ENCODE measurements around the gene SINHCAF. TPM values are rescaled to one million over a fixed set of nuclear protein-coding genes. Genes with fewer than 3 reads are reported as not detected.
A peak's percentile ranks its signal among the peaks of the same experiment; 100 is the strongest.

SINHCAF gene
- total and polyA plus RNA-seq, 8 donors, result 9.0 to 43.1 (median 21.2) TPM

GRCh38 chr12:31234955-31235867, 90.7 kb downstream of the SINHCAF start:
- no peak overlapping the region for H3K4me3 ChIP-seq
- no peaks in the 10 kb centered on the region for H3K27me3 ChIP-seq
- ATAC-seq (peak; percentile 87 to 97 (median 94)), DNase-seq (peak in 5 of 6 donors; percentile 44 to 75 (median 70)), FAIRE-seq (no peak)
- no peaks in the 10 kb centered on the region for H3K9me3 ChIP-seq
- WGBS, 2 donors, result 25 to 27% methylated on average over 12 of the region's 12 CpGs
- intact Hi-C loops (cut with DNase I), result loop anchor here in 1 of 3 donors (5.0 kb wide), 1 partner anchor 118 kb away; no protein-coding TSS in a partner anchor
- H3K36me3 ChIP-seq, result no peaks in the 10 kb centered on the region
- TF ChIP-seq CTCF (IDR thresholded peaks at IDR 0.05), result peak; percentile 64 to 80 (median 72)
- H3K27ac ChIP-seq, result peak overlapping the region in 1 of 4 donors; percentile 8
- H3K4me1 ChIP-seq, result peaks cover 0 to 3% (median 0%) of the 10 kb centered on the region in 3 donors

- intact Hi-C loops (cut with DNase I), result no loop called here
- ATAC-seq, result no peak
- H3K9me3 ChIP-seq, result no peaks in the 10 kb centered on the region
- peak in 1 of 6 donors; percentile 20 for DNase-seq
- H3K27ac ChIP-seq, result no peak overlapping the region
- no peaks in the 10 kb centered on the region for H3K27me3 ChIP-seq
- WGBS, 2 donors, result 72 to 76% methylated on average over 14 of the region's 14 CpGs
- no peak for FAIRE-seq
- H3K4me3 ChIP-seq, result no peak overlapping the region
- no peaks in the 10 kb centered on the region for H3K36me3 ChIP-seq
- H3K4me1 ChIP-seq, result peaks cover 0 to 9% (median 5%) of the 10 kb centered on the region in 3 donors
- TF ChIP-seq CTCF (IDR thresholded peaks at IDR 0.05), result no peak
Measured at GRCh38 chr12:31234053-31234840, 91.7 kb downstream of the SINHCAF start.

- H3K27ac ChIP-seq, result no peak overlapping the region
- 62 to 70% methylated on average over 5 of the region's 5 CpGs for WGBS, 2 donors
- H3K9me3 ChIP-seq, result no peaks in the 10 kb centered on the region
- H3K27me3 ChIP-seq, result no peaks in the 10 kb centered on the region
- ATAC-seq, result no peak
- intact Hi-C loops (cut with DNase I), result no loop called here
- no peak for FAIRE-seq
- no peaks in the 10 kb centered on the region for H3K36me3 ChIP-seq
- no peak overlapping the region for H3K4me3 ChIP-seq
- H3K4me1 ChIP-seq, result peaks cover 0 to 17% (median 13%) of the 10 kb centered on the region in 3 donors
- no peak for TF ChIP-seq CTCF (IDR thresholded peaks at IDR 0.05)
- peak in 1 of 6 donors; percentile 8 for DNase-seq
Measured at GRCh38 chr12:31233061-31233730, 92.8 kb downstream of the SINHCAF start.

- no peak for ATAC-seq
Measured at GRCh38 chr12:31232361-31232965, 93.5 kb downstream of the SINHCAF start.

More at GRCh38 chr12:31232361-31232965, 93.5 kb downstream of the SINHCAF start:
- DNase-seq (no peak), FAIRE-seq (no peak)
- Histone ChIP-seq H3K36me3 (no peaks in the 10 kb centered on the region), H3K4me1 (peaks cover 0 to 23% (median 13%) of the 10 kb centered on the region in 3 donors), H3K4me3 (no peak overlapping the region), H3K9me3 (no peaks in the 10 kb centered on the region), H3K27me3 (no peaks in the 10 kb centered on the region), H3K27ac (no peak overlapping the region)
- no peak for TF ChIP-seq CTCF (IDR thresholded peaks at IDR 0.05)
- intact Hi-C loops (cut with DNase I), result no loop called here
- WGBS, 2 donors, result 81 to 93% methylated on average over 11 of the region's 11 CpGs
